Urinary bladder (tissue), 4 donors: ENCODE results near the gene S100PBP. TPM values are rescaled to one million over a fixed set of nuclear protein-coding genes. Genes with fewer than 3 reads are reported as not detected.

Experiments
- DNase-seq: peaks from one replicate; pipeline ENCODE4 v3.0.0-alpha.2; 2015; ENCODE audit errors: extremely low spot score
- H3K27ac ChIP-seq: one replicate; pipeline ENCODE4 v1.5.1; 2013; ENCODE audit warnings: low read depth, mild to moderate bottlenecking, moderate library complexity
- H3K36me3 ChIP-seq: one replicate; pipeline ENCODE4 v1.6.1; 2013; ENCODE audit warnings: mild to moderate bottlenecking, moderate library complexity; ENCODE audit not compliant: insufficient read depth
- H3K4me1 ChIP-seq: one replicate; pipeline ENCODE4 v1.6.1; 2013; ENCODE audit warnings: mild to moderate bottlenecking, moderate library complexity; ENCODE audit not compliant: insufficient read depth
- H3K4me3 ChIP-seq: one replicate; pipeline ENCODE4 v1.5.1; 2013; ENCODE audit warnings: low read depth, low read length
- WGBS: extraction: QIAGEN DNeasy Blood & Tissue Kit; methylation state at CpG from one replicate; pipeline ENCODE4 v1.1.7; 2013; 5-methylcytosine and 5-hydroxymethylcytosine counted together
- polyA plus RNA-seq: library from polyadenylated mRNA; stranded (reverse); fragments of 200-250 nt; gene quantifications from one replicate; pipeline ENCODE4 v1.2.3, GENCODE V29; 2013
- total RNA-seq: library from RNA; depleted of rRNA; stranded (reverse); fragments of >200 nt; gene quantifications from one replicate; pipeline ENCODE4 v1.2.3, GENCODE V29; 2014
- donor health status: healthy with polysubstance abuse.
- donor health status: healthy.

Gene S100PBP
- total and polyA plus RNA-seq, 2 donors, result 13.6 to 62.0 TPM

- Histone ChIP-seq H3K4me1 (no peaks in the 10 kb centered on the region), H3K27ac (no peak overlapping the region), H3K4me3 (no peak overlapping the region), H3K36me3 (peaks cover 8% of the 10 kb centered on the region)
- no peak for DNase-seq
- WGBS, result 88% methylated on average over 3 of the region's 3 CpGs
Measured at GRCh38 chr1:32825181-32825580, 7.7 kb downstream of the S100PBP start.

- H3K36me3 ChIP-seq, result peaks cover 10% of the 10 kb centered on the region
- DNase-seq, result no peak
- 91% methylated on average over 7 of the region's 7 CpGs for WGBS
- no peak overlapping the region for H3K27ac ChIP-seq
- H3K4me1 ChIP-seq, result no peaks in the 10 kb centered on the region
- no peak overlapping the region for H3K4me3 ChIP-seq
Measured at GRCh38 chr1:32828341-32828740, 10.9 kb downstream of the S100PBP start.

- 86% methylated on average over 6 of the region's 6 CpGs for WGBS
- H3K36me3 ChIP-seq, result peaks cover 10% of the 10 kb centered on the region
Measured at GRCh38 chr1:32830092-32830852, 12.8 kb downstream of the S100PBP start.

GRCh38 chr1:32831878-32832277 lies 14.4 kb downstream of the S100PBP start:
- Histone ChIP-seq H3K4me1 (no peaks in the 10 kb centered on the region), H3K27ac (no peak overlapping the region), H3K4me3 (no peak overlapping the region), H3K36me3 (peaks cover 5% of the 10 kb centered on the region)
- 87% methylated on average over 1 of the region's 1 CpG for WGBS
- no peak for DNase-seq

More at GRCh38 chr1:32830092-32830852, 12.8 kb downstream of the S100PBP start:
- H3K27ac ChIP-seq, result no peak overlapping the region
- no peaks in the 10 kb centered on the region for H3K4me1 ChIP-seq
- H3K4me3 ChIP-seq, result no peak overlapping the region
- no peak for DNase-seq

GRCh38 chr1:32848354-32849063 lies 31.1 kb downstream of the S100PBP start:
- Histone ChIP-seq H3K4me3 (no peak overlapping the region), H3K36me3 (peaks cover 1% of the 10 kb centered on the region), H3K4me1 (no peaks in the 10 kb centered on the region), H3K27ac (no peak overlapping the region)
- DNase-seq, result no peak
- 45% methylated on average over 2 of the region's 2 CpGs for whole genome bisulfite sequencing

- H3K36me3 ChIP-seq, result peaks cover 3% of the 10 kb centered on the region
Measured at GRCh38 chr1:32855861-32856617, 38.6 kb downstream of the S100PBP start.

GRCh38 chr1:32858136-32858535 lies 40.7 kb downstream of the S100PBP start:
- Histone ChIP-seq H3K4me1 (no peaks in the 10 kb centered on the region), H3K36me3 (peaks cover 3% of the 10 kb centered on the region), H3K27ac (no peak overlapping the region), H3K4me3 (no peak overlapping the region)
- 93% methylated on average over 2 of the region's 2 CpGs for WGBS
- DNase-seq, result no peak

More at GRCh38 chr1:32855861-32856617, 38.6 kb downstream of the S100PBP start:
- H3K27ac ChIP-seq, result no peak overlapping the region
- 91% methylated on average over 13 of the region's 13 CpGs for WGBS
- H3K4me1 ChIP-seq, result no peaks in the 10 kb centered on the region
- no peak for DNase-seq
- no peak overlapping the region for H3K4me3 ChIP-seq

- Histone ChIP-seq H3K27ac (no peak overlapping the region), H3K4me1 (no peaks in the 10 kb centered on the region), H3K4me3 (no peak overlapping the region), H3K36me3 (peaks cover 3% of the 10 kb centered on the region)
- 88% methylated on average over 7 of the region's 7 CpGs for WGBS
- no peak for DNase-seq
Measured at GRCh38 chr1:32858791-32859190, 41.3 kb downstream of the S100PBP start.

GRCh38 chr1:32859915-32860314 lies 42.5 kb downstream of the S100PBP start:
- H3K27ac ChIP-seq, result no peak overlapping the region
- no peak for DNase-seq
- peaks cover 3% of the 10 kb centered on the region for H3K36me3 ChIP-seq
- 95% methylated on average over 2 of the region's 2 CpGs for WGBS
- no peaks in the 10 kb centered on the region for H3K4me1 ChIP-seq
- no peak overlapping the region for H3K4me3 ChIP-seq

- no peak for DNase-seq
- H3K27ac ChIP-seq, result no peak overlapping the region
- peaks cover 3% of the 10 kb centered on the region for H3K36me3 ChIP-seq
Measured at GRCh38 chr1:32860566-32860965, 43.1 kb downstream of the S100PBP start.

GRCh38 chr1:32861904-32862695 lies 44.6 kb downstream of the S100PBP start:
- no peak overlapping the region for H3K4me3 ChIP-seq
- H3K4me1 ChIP-seq, result no peaks in the 10 kb centered on the region
- no peak for DNase-seq
- no peaks in the 10 kb centered on the region for H3K36me3 ChIP-seq
- H3K27ac ChIP-seq, result no peak overlapping the region
- 72% methylated on average over 3 of the region's 3 CpGs for WGBS

More at GRCh38 chr1:32860566-32860965, 43.1 kb downstream of the S100PBP start:
- Histone ChIP-seq H3K4me1 (no peaks in the 10 kb centered on the region), H3K4me3 (no peak overlapping the region)

- no peak overlapping the region for H3K4me3 ChIP-seq
- no peak overlapping the region for H3K27ac ChIP-seq
- no peak for DNase-seq
- WGBS, result 93% methylated on average over 4 of the region's 4 CpGs
- no peaks in the 10 kb centered on the region for H3K36me3 ChIP-seq
- no peaks in the 10 kb centered on the region for H3K4me1 ChIP-seq
Measured at GRCh38 chr1:32863218-32863880, 45.9 kb downstream of the S100PBP start.

GRCh38 chr1:32863881-32864245 lies 46.4 kb downstream of the S100PBP start:
- H3K4me3 ChIP-seq, result no peak overlapping the region
- no peaks in the 10 kb centered on the region for H3K36me3 ChIP-seq
- H3K4me1 ChIP-seq, result no peaks in the 10 kb centered on the region
- no peak for DNase-seq
- no peak overlapping the region for H3K27ac ChIP-seq
- WGBS, result 92% methylated on average over 1 of the region's 1 CpG
